Type B pancreatic cell (in vitro differentiated cells): Measurements from ENCODE around the gene FAM170B. TPM values are rescaled to one million over a fixed set of nuclear protein-coding genes. Genes with fewer than 3 reads are reported as not detected.

Experiments
- DNase-seq: peaks from one replicate; pipeline ENCODE4 v3.0.0; 2021; ENCODE audit warnings: mixed read lengths; ENCODE audit not compliant: unreplicated experiment; ENCODE audit errors: extremely low spot score
- H3K27ac Mint-ChIP-seq: 2 replicates; pipeline ENCODE4 v1.8.0; 2021; ENCODE audit warnings: mild to moderate bottlenecking, mixed read lengths
- H3K27me3 Mint-ChIP-seq: 2 replicates; pipeline ENCODE4 v1.8.0; 2021; ENCODE audit warnings: mixed read lengths
- H3K36me3 Mint-ChIP-seq: 2 replicates; pipeline ENCODE4 v1.8.0; 2021; ENCODE audit warnings: mixed read lengths
- H3K4me1 Mint-ChIP-seq: one replicate; pipeline ENCODE4 v1.8.0; 2021; ENCODE audit warnings: mixed read lengths; ENCODE audit not compliant: unreplicated experiment
- H3K4me3 Mint-ChIP-seq: 2 replicates; pipeline ENCODE4 v1.8.0; 2021; ENCODE audit warnings: mild to moderate bottlenecking, mixed read lengths
- H3K9me3 Mint-ChIP-seq: 2 replicates; pipeline ENCODE4 v1.8.0; 2021; ENCODE audit warnings: mixed read lengths
- CTCF ChIP-seq: fragments of 200-600 bp; sonication (generic); conservative IDR thresholded peaks from 2 replicates; pipeline ENCODE4 v1.5.0; 2021; ENCODE audit warnings: antibody characterized with exemption, mild to moderate bottlenecking
- total RNA-seq: library from RNA; stranded (reverse); gene quantifications from 2 replicates; pipeline ENCODE4 v1.2.1, GENCODE V29; 2021; ENCODE audit warnings: low replicate concordance

Gene FAM170B
- total RNA-seq, 1 donor from 2014 or later = not detected

- Mint-ChIP-seq H3K4me3 (no peak overlapping the region), H3K27ac (no peak overlapping the region), H3K36me3 (no peaks in the 10 kb centered on the region), H3K27me3 (peaks cover 10% of the 10 kb centered on the region), H3K9me3 (no peaks in the 10 kb centered on the region), H3K4me1 (peaks cover 4% of the 10 kb centered on the region)
- TF ChIP-seq CTCF = no peak
- DNase-seq = no peak
Observed at GRCh38 chr10:49105076-49105475, 28.7 kb downstream of the FAM170B start.

- H3K27me3 Mint-ChIP-seq = peaks cover 10% of the 10 kb centered on the region
- TF ChIP-seq CTCF = no peak
- H3K4me3 Mint-ChIP-seq = no peak overlapping the region
- no peaks in the 10 kb centered on the region for H3K9me3 Mint-ChIP-seq
- DNase-seq = peak; percentile 36
- no peak overlapping the region for H3K27ac Mint-ChIP-seq
- H3K4me1 Mint-ChIP-seq = peaks cover 2% of the 10 kb centered on the region
- no peaks in the 10 kb centered on the region for H3K36me3 Mint-ChIP-seq
Observed at GRCh38 chr10:49104323-49104722, 29.5 kb downstream of the FAM170B start.

- Mint-ChIP-seq H3K36me3 (no peaks in the 10 kb centered on the region), H3K4me1 (no peaks in the 10 kb centered on the region), H3K9me3 (no peaks in the 10 kb centered on the region), H3K27me3 (peaks cover 10% of the 10 kb centered on the region), H3K27ac (no peak overlapping the region), H3K4me3 (no peak overlapping the region)
- TF ChIP-seq CTCF = no peak
- peak; percentile 39 for DNase-seq
Observed at GRCh38 chr10:49103761-49104160, 30.1 kb downstream of the FAM170B start.

GRCh38 chr10:49099046-49099445 lies 34.8 kb downstream of the FAM170B start:
- no peaks in the 10 kb centered on the region for H3K27me3 Mint-ChIP-seq
- H3K9me3 Mint-ChIP-seq = no peaks in the 10 kb centered on the region
- H3K27ac Mint-ChIP-seq = no peak overlapping the region
- no peak for TF ChIP-seq CTCF
- no peak overlapping the region for H3K4me3 Mint-ChIP-seq
- H3K36me3 Mint-ChIP-seq = no peaks in the 10 kb centered on the region
- DNase-seq = peak; percentile 29
- H3K4me1 Mint-ChIP-seq = peaks cover 4% of the 10 kb centered on the region

- peaks cover 7% of the 10 kb centered on the region for H3K9me3 Mint-ChIP-seq
- H3K27me3 Mint-ChIP-seq = no peaks in the 10 kb centered on the region
- H3K4me3 Mint-ChIP-seq = no peak overlapping the region
- H3K27ac Mint-ChIP-seq = no peak overlapping the region
- TF ChIP-seq CTCF = no peak
- H3K36me3 Mint-ChIP-seq = no peaks in the 10 kb centered on the region
- DNase-seq = peak; percentile 39
- H3K4me1 Mint-ChIP-seq = peaks cover 4% of the 10 kb centered on the region
Observed at GRCh38 chr10:49096890-49097445, 36.9 kb downstream of the FAM170B start.

- TF ChIP-seq CTCF = no peak
Observed at GRCh38 chr10:49094646-49095045, 39.2 kb downstream of the FAM170B start.

More at GRCh38 chr10:49094646-49095045, 39.2 kb downstream of the FAM170B start:
- H3K9me3 Mint-ChIP-seq = peaks cover 7% of the 10 kb centered on the region
- peaks cover 6% of the 10 kb centered on the region for H3K4me1 Mint-ChIP-seq
- no peaks in the 10 kb centered on the region for H3K27me3 Mint-ChIP-seq
- H3K36me3 Mint-ChIP-seq = no peaks in the 10 kb centered on the region
- H3K4me3 Mint-ChIP-seq = no peak overlapping the region
- peak; percentile 29 for DNase-seq
- no peak overlapping the region for H3K27ac Mint-ChIP-seq
